K562 (cell line): ENCODE measurements around the gene TMCC2. TPM values are rescaled to one million over a fixed set of nuclear protein-coding genes. Genes with fewer than 3 reads are reported as not detected.

Experiments used
- BCOR ChIP-seq: fragments of 450-650 bp; IDR thresholded peaks from 2 replicates; pipeline ENCODE4 v1.6.1; 2016
- CREB1 ChIP-seq, 2 experiments: sonication (generic) in 1 of 2; formaldehyde crosslinking in 1 of 2; IDR thresholded peaks; 2 replicates each; pipeline versions ENCODE4 v1.6.1 to v1.8.0; 2012 to 2022; ENCODE audit warnings: inconsistent platforms in 1 of 2, mild to moderate bottlenecking in 1 of 2, missing genetic modification reagents in 1 of 2, moderate library complexity in 1 of 2
- HDAC1 ChIP-seq, 2 experiments: fragments of 450-650 bp; IDR thresholded peaks; 2 replicates each; pipeline ENCODE4 v1.6.1; 2016 to 2017; ENCODE audit warnings: inconsistent platforms in 1 of 2, mild to moderate bottlenecking in 1 of 2, moderate library complexity in 1 of 2
- KDM1A ChIP-seq, 2 experiments: fragments of 450-650 bp; IDR thresholded peaks; 2 replicates each; pipeline ENCODE4 v1.6.1; 2016; ENCODE audit warnings: mild to moderate bottlenecking in 2 of 2
- MAFF ChIP-seq: IDR thresholded peaks from 2 replicates; pipeline ENCODE4 v1.6.1; 2012; ENCODE audit warnings: low read length, improper control_type of control experiment
- NELFE ChIP-seq: IDR thresholded peaks from 2 replicates; pipeline ENCODE4 v1.6.1; 2011; ENCODE audit warnings: mild to moderate bottlenecking; ENCODE audit not compliant: insufficient read depth, insufficient read length
- RB1 ChIP-seq: fragments of 450-650 bp; IDR thresholded peaks from 2 replicates; pipeline ENCODE4 v1.6.1; 2017; ENCODE audit warnings: low read depth, mild to moderate bottlenecking
- SMARCC2 ChIP-seq: fragments of 450-650 bp; IDR thresholded peaks from 2 replicates; pipeline ENCODE4 v1.6.1; 2017; ENCODE audit warnings: antibody characterized with exemption, moderate library complexity, mild to moderate bottlenecking, low read depth
- SRSF1 ChIP-seq: fragments of 200-400 bp; formaldehyde crosslinking; IDR thresholded peaks from 2 replicates; pipeline ENCODE4 v1.6.1; 2017; ENCODE audit warnings: mild to moderate bottlenecking, low read depth, low read length, moderate library complexity
- ZNF239 ChIP-seq: fragments of 250-450 bp; sonication (Bioruptor Pico); IDR thresholded peaks from 2 replicates; pipeline ENCODE4 v1.4.0; 2020; ENCODE audit warnings: mild to moderate bottlenecking
- polyA plus RNA-seq, 8 experiments: library from polyadenylated mRNA; depleted of rRNA in 4 of 8; stranded (reverse) in 5 of 8; unstranded in 3 of 8; fragments of >200 nt; fragmentation: Nextera tagmentation in 2 of 8; fragmentation: Illumina TruSeq in 1 of 8; extraction: Ambion mirVana in 2 of 8; extraction: Trizol in 1 of 8; gene quantifications; 2 replicates each; pipeline versions ENCODE4 v1.2.1 to v1.2.3, GENCODE V29; 2011 to 2014; ENCODE audit warnings: inconsistent platforms in 1 of 8, missing spikeins in 1 of 8
- total RNA-seq, 7 experiments: library from RNA; depleted of rRNA in 6 of 7; stranded (reverse); fragments of >200 nt in 6 of 7; fragmentation: Illumina TruSeq in 2 of 7; extraction: Trizol in 2 of 7; gene quantifications; 2 replicates each; pipeline versions ENCODE4 v1.2.1 to v1.2.3, GENCODE V29; 2011 to 2021; ENCODE audit warnings: low replicate concordance in 1 of 7
- TF ChIP-seq, protein P1 (sequence below), 2 experiments: fragments of 450-650 bp; IDR thresholded peaks; 2 replicates each; pipeline ENCODE4 v1.6.1; 2016
- TF ChIP-seq, protein P2 (sequence below): fragments of 450-650 bp; formaldehyde crosslinking; IDR thresholded peaks from 2 replicates; pipeline ENCODE4 v1.4.0; 2022; ENCODE audit warnings: missing genetic modification characterization

Gene TMCC2
- total and polyA plus RNA-seq, 9 of the 15 experiments (the other 6 are each of a cell fraction or from before 2014, with no cell fraction given), result 0.06 to 1.8 (median 0.98) TPM

DNA sequence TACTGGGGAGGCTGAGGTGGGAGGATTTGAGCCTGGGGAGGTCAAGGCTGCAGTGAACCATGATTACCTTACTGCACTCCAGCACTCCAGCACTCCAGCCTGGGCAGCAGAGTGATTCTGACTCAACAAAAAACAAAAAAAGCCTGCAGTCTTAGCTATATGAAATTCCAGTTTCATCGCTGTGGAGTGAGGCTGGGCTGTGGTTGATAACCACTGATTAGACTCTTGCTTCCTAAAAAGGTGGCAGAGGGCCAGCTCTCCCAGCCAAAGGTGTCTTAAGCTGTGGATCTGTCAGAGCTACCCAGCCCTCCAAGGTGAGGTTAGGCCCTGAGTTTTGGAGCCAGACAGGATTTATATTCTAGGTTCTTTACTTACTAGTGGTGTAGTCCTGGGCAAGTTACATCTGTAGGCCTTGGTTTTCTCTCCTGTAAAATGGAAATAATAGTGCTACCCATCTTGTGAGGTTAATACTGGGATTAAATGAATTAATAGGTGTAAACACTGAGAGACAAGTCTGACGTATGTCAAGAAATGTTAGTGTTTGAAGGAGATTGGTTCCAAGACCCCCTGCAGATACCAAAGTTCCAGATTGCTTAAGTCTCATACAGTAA, 35.9 kb downstream of the TMCC2 start (continued):
- TF ChIP-seq, protein P1, sequence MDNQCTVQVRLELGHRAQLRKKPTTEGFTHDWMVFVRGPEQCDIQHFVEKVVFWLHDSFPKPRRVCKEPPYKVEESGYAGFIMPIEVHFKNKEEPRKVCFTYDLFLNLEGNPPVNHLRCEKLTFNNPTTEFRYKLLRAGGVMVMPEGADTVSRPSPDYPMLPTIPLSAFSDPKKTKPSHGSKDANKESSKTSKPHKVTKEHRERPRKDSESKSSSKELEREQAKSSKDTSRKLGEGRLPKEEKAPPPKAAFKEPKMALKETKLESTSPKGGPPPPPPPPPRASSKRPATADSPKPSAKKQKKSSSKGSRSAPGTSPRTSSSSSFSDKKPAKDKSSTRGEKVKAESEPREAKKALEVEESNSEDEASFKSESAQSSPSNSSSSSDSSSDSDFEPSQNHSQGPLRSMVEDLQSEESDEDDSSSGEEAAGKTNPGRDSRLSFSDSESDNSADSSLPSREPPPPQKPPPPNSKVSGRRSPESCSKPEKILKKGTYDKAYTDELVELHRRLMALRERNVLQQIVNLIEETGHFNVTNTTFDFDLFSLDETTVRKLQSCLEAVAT (IDR thresholded peaks at IDR 0.05), result no peak
- TF ChIP-seq, protein P2, sequence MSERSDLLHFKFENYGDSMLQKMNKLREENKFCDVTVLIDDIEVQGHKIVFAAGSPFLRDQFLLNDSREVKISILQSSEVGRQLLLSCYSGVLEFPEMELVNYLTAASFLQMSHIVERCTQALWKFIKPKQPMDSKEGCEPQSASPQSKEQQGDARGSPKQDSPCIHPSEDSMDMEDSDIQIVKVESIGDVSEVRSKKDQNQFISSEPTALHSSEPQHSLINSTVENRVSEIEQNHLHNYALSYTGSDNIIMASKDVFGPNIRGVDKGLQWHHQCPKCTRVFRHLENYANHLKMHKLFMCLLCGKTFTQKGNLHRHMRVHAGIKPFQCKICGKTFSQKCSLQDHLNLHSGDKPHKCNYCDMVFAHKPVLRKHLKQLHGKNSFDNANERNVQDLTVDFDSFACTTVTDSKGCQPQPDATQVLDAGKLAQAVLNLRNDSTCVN (CRISPR knock-in tag), result no peak
- TF ChIP-seq KDM1A (IDR thresholded peaks at IDR 0.05) (peak; percentile 46 to 76; a peak in 3 of 4 replicates), MAFF (peak; percentile 64), SMARCC2 (no peak), RB1 (no peak), NELFE (no peak), ZNF239 (CRISPR knock-in tag) (no peak), BCOR (peak; percentile 71; the same call in 1 of the 2 replicates), HDAC1 (IDR thresholded peaks at IDR 0.05) (no peak), SRSF1 (no peak), CREB1 (IDR thresholded peaks at IDR 0.05) (no peak), CREB1 (CRISPR knock-in tag; IDR thresholded peaks at IDR 0.05) (no peak)
- TF ChIP-seq, all 486 proteins: peak for 54
